ENCODE data around the gene C10orf53.

The C10orf53 gene

DNA sequence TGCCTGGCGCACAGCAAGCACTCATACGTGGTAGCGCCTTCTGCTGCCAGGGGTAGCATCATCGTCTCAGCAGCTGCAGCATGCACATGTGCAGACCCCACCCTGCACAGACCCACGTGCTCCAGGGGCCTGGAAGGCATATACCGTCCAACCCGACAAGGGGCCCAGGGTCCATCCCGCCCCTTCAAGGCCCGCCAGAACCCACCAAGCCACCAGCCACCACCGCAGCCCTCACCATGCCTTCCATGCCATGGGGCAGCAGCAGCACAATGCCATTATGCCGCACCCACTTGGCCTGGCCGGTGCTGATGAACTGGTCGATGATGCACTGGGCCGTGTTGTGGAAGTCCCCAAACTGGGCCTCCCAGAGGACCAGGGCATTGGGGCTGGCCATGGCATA lies 60.0 kb downstream of the C10orf53 start:
- DNase-seq: no peak

GRCh38 chr10:49740346-49741107 lies 61.1 kb downstream of the C10orf53 start:
- DNase-seq: no peak

- no peak for DNase-seq
Observed at GRCh38 chr10:49741108-49741995, 61.9 kb downstream of the C10orf53 start.

DNA sequence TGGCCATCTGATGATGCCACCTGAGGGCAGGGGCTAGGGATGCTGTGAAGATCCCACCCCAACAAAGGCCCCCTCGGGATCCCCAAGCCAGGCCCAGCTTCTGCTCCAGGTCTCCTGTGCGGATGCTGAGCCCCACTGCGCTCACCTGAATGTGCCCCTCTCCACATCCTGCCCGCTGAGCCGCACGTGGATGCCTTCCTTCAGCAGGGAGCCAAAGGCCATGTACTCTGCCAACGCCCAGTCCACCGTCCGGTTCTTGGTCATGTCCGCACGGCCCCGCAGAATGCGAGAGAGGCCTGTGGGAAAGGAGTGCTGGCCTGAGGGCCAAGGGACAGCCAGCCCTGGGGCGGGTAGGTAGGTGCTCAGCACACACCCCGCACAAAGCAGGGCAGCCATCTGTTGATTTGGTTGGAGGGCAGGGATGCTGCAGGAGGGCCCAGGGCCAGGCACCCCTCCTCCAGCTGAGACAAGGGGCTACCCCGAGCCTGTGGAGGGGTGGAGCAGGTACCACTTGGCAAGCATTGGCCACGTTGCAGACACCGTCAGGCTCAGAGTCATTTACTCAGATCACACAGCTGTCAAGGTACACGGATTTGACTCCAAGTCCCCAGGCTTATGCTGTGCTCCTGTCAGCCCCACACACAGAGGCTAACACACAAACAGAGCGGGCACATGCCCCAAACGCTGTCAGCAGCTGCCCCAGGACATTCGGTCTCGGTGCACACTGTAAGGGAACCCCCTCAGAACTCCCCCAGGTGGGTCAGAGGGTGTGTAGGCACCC lies 63.4 kb downstream of the C10orf53 start:
- DNase-seq: no peak

- DNase-seq: no peak
Observed at GRCh38 chr10:49743464-49744075, 64.1 kb downstream of the C10orf53 start.

DNA sequence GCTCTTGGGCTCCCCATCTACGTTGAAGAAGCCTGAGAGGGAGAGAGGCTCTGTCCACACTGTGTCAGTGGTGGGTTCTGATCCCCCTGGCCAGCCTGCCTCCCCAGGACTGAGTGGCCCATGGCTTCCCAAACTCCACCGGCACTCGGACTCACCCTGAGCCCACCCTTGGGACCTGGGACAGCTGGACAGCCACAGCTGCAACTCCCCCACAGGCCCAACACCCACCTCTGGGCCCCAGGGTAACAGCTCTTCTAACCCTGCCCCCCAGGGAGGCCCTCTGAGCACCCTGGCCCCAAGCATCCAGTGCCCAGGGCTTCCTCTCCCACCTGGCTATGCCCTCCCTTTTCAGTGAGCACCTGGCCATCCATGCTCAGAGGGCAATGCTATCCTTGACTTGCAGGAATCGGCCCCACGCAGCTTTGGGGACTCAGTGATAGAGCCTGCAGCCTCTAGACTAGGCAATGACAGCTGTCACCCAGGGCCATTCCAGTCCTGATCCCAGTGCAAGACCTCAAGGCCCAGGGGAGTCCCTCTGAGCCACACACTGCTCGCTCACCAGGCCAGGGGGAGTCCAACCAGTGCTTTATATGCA lies 64.7 kb downstream of the C10orf53 start:
- DNase-seq: no peak

DNA sequence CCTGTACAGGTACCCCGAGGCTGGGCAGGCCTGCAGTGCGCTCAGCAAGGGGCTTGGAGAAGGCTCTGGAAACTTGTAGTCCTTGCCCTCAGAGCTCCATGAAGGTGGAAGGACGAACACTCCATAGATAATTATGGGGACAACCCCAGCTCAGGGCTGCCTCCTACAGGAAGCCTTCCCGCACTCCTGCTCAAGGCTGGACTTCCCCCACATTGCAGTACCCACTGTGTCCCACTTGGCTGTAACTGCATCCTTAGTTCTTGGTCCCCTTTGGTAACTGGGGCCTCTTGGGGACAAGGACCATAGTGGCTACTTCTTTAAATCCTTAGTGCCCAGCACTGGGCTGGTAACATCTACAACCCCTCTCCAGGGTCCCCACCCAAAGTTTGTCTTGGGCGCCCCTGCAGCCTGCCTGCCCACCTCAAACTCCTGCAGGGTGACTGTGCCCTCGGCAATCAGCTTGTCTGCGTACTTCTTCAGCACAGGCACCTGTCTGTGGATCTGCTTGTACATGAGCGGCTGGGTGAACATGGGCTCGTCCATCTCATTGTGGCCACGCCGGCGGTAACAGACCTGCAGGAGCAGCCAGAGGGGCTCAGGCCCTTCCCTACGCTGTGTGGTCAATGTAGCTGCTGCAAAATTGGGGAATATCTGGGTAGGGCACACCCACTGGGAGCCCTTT lies 65.6 kb downstream of the C10orf53 start:
- DNase-seq: no peak

- no peak for DNase-seq
Observed at GRCh38 chr10:49745756-49746155, 66.3 kb downstream of the C10orf53 start.

DNA sequence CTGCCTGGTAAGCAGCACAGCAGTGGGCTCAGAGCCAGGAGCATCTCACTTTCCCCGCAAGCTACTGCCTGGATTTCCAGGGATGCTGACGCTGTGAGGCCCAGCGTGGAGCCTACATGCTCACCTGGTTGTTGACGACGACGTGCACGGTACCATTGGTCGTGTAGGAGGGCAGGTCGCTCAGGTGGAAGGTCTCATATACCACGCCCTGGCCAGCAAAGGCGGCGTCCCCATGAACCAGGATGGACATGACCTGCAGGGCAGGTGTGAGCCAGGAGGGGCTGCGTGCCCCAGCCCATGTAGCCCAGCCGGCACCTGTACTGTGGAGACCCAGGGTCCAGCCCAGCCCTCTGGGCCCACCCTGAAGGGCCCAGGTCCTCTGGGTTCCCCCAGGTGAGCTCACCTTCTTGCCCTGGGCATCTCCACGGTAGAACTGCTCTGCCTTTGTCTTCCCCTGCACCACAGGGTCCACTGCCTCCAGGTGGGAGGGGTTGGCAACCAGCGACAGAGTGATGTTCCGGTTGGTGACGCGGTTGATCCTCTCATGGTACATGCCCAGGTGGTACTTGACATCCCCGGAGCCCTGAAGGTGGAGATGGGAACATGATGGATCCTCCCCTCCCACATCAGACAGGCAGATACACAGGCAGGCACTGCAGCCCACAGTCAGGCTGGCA lies 67.3 kb downstream of the C10orf53 start:
- no peak for DNase-seq
